GM18907 (cell line): Measurements from ENCODE around the gene PNPT1.
"Not testable (repeated sequence)": the region's sequence is repeated elsewhere in the genome, so short reads cannot be mapped to it uniquely, and the experiment has no call there.

Experiments
- ATAC-seq: cut with Tn5 transposase; IDR thresholded peaks from one replicate; pipeline ENCODE4 v1.9.1; 2021; ENCODE audit warnings: mild to moderate bottlenecking, moderate library complexity; ENCODE audit not compliant: unreplicated experiment

The PNPT1 gene

DNA sequence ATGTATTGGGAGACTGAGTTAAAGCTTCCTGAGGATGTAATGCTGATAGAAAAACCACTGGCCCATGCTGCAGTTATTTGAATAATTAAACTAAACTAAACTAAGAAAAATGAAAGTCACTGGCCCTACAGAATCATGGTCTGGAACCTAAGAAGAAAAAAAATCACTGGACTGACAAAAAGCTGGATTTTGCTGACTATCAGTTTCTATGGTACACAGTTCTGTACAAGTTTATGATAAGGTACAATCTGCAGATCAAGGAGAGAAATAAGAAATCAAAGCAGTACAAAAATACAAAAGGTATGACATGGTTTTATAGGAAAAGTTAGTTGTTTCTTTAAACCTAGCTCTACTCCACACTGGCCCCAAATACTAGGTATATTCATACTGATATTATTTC, 91.8 kb downstream of the PNPT1 start:
- no peak for ATAC-seq

DNA sequence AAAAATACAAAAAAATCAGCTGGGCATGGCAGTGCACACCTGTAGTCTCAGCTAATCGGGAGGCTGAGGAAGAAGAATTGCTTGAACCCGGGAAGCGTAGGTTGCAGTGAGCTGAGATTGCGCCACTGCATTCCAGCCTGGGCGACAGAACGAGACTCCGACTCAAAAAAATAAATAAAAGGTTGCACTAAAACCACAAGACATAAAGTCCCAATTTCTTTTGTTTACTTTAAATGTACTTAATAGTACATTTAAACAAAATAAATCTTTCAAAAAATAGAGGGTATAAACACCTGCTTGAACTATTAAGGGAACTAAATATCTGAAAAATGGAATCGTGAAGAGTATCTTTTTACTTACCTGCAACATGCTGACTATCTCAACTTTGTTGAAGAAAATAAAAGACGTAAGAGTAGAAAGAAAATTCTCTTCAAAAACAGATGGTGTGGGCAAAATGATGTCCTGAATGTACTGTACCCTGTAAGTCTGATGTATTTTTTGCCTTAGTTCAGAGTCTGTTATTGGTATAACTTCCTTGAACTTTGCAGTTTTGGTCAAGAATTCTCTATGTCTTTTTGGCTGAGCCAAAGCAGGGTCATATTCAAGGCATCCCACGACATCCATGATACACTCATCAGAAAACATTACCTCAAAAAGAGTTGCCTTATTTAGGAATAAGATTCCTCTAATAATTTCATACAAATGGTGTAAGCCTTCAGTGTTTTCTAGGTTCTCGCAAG, 95.4 kb downstream of the PNPT1 start:
- ATAC-seq: no peak

DNA sequence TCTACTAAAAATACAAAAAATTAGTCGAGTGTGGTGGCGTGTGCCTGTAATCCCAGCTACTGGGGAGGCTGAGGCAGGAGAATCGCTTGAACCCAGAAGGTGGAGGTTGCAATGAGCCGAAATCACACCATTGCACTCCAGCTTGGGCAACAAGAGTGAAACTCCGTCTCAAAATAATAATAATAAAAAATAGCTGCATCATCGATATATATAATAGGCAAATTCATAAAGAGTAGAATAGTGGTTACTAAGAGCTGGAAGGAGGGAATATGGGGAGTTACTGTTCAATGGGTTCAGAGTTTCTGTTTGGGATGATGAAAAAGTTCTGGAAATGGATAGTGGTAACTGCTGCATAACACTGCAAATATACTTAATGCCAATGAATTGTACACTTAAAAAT, 96.8 kb downstream of the PNPT1 start:
- ATAC-seq: not testable (repeated sequence)

- ATAC-seq: no peak
Measured at GRCh38 chr2:55595536-55595935, 98.1 kb downstream of the PNPT1 start.

- ATAC-seq: no peak
Measured at GRCh38 chr2:55592130-55592529, 101.5 kb downstream of the PNPT1 start.

DNA sequence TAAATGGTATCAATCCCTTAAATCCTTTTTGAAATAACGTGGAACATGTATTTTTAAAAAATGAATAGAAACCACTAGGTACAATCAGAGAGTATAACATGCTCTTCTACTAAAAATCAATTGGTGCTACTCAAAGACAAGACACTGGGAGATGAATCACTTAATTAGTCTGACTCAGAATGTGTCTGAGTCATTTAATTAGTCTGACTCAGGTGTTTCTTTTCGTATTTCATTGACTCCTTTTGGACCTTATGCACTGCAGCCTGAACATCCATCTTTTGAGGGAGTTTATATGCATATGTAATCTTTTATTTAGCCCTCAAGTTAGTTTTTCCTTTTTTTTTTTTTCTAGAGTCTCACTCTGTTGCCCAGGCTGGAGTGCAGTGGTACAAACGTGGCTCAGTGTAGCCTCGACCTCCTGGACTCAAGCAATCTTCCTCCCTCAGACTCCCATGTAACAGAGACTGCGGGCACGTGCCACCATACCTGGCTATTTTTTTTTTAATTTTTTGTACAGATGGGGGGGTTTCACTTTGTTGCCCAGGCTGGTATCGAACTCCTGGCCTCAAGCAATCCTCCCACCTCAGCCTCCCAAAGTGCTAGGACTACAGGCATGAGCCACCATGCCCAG, 102.7 kb downstream of the PNPT1 start:
- ATAC-seq: peak; percentile 87

DNA sequence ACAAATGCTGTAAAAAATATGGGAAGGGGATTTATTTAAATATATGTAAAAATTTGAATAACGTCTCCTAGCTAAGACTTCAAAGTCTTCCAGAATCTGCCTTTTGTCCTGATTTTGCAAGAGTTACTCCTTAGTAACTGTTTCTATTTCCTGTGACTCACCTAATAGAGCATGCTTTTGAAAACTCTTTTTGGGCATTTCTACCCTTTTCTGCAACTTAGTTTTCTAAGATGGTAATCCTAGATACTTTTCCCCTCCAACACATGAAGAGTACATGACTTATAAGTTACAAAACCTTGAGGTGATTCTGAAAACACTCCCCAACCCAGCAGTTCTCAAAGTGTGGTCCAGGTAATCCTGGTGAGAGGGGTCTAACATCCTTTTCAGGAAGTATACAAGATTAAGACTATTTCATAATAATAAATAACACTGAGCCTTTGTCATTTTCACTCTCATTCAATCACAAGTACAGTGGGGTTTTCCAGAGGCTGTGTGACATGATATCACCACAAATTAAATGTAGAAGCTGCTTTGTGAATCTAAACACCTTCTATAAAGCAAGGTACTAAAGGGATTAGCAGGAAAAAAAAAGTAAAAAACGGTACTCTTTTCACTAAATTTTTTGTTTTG, 108.1 kb downstream of the PNPT1 start:
- no peak for ATAC-seq
